Neural cell (in vitro differentiated cells): ENCODE measurements around the gene RP2. TPM values are rescaled to one million over a fixed set of nuclear protein-coding genes. Genes with fewer than 3 reads are reported as not detected.

Experiments
- H2AFZ ChIP-seq: fragments of 200-600, 300-800 bp; sonication (generic), shearing (Covaris generic); 2 replicates; pipeline ENCODE4 v1.6.0; 2014; ENCODE audit warnings: low read depth, mild to moderate bottlenecking, antibody characterized with exemption, low read length, moderate library complexity
- H3F3A ChIP-seq: fragments of 200-600 bp; shearing (Covaris generic); 2 replicates; pipeline ENCODE4 v1.6.1; 2016; ENCODE audit warnings: mild to moderate bottlenecking, moderate library complexity, mixed read lengths, antibody characterized with exemption, low read length; ENCODE audit not compliant: insufficient read depth, poor library complexity, severe bottlenecking
- H3K27ac ChIP-seq: fragments of 200-600, 300-800 bp; sonication (generic), shearing (Covaris generic); 2 replicates; pipeline ENCODE4 v1.5.1; 2014; ENCODE audit warnings: mild to moderate bottlenecking, low read length, moderate library complexity
- H3K27me3 ChIP-seq: fragments of 300-800, 200-600 bp; sonication (generic), shearing (Covaris generic); 2 replicates; pipeline ENCODE4 v1.6.0; 2014; ENCODE audit warnings: mild to moderate bottlenecking, low read depth, low read length, moderate library complexity; ENCODE audit not compliant: insufficient read depth
- H3K36me3 ChIP-seq: fragments of 300-800, 200-600 bp; sonication (generic), shearing (Covaris generic); 2 replicates; pipeline ENCODE4 v1.5.1; 2014; ENCODE audit warnings: mild to moderate bottlenecking, antibody characterized with exemption, low read length, moderate library complexity; ENCODE audit not compliant: insufficient read depth
- H3K4me2 ChIP-seq: fragments of 300-800, 200-600 bp; sonication (generic), shearing (Covaris generic); 2 replicates; pipeline ENCODE4 v1.6.0; 2014; ENCODE audit warnings: mild to moderate bottlenecking, low read length
- H3K4me3 ChIP-seq: fragments of 300-800, 200-600 bp; sonication (generic), shearing (Covaris generic); 2 replicates; pipeline ENCODE4 v1.5.1; 2014; ENCODE audit warnings: mild to moderate bottlenecking, low read length, moderate library complexity
- H3K79me2 ChIP-seq: fragments of 200-600 bp; shearing (Covaris generic); replicated peaks from 2 replicates; pipeline ENCODE4 v1.6.0; 2014; ENCODE audit warnings: mild to moderate bottlenecking, low read length, moderate library complexity; ENCODE audit not compliant: insufficient read depth
- H3K9ac ChIP-seq: fragments of 300-800, 200-600 bp; sonication (generic), shearing (Covaris generic); 2 replicates; pipeline ENCODE4 v1.6.1; 2016; ENCODE audit warnings: mild to moderate bottlenecking, low read length, mixed read lengths
- H3K9me2 ChIP-seq: fragments of 200-600 bp; shearing (Covaris generic); 2 replicates; pipeline ENCODE4 v1.6.1; 2016; ENCODE audit warnings: mild to moderate bottlenecking, low read length, mixed read lengths; ENCODE audit not compliant: insufficient read depth
- H3K9me3 ChIP-seq: fragments of 200-600, 300-800 bp; sonication (generic), shearing (Covaris generic); 2 replicates; pipeline ENCODE4 v1.6.1; 2016; ENCODE audit warnings: mild to moderate bottlenecking, mixed run types, low read length, moderate library complexity, mixed read lengths
- H4K20me1 ChIP-seq: fragments of 200-600 bp; shearing (Covaris generic); 2 replicates; pipeline ENCODE4 v1.6.1; 2016; ENCODE audit warnings: mild to moderate bottlenecking, mixed run types; ENCODE audit not compliant: insufficient read depth
- EP300 ChIP-seq: fragments of 450-650 bp; conservative IDR thresholded peaks from 2 replicates; pipeline ENCODE4 v1.6.1; 2014; ENCODE audit warnings: antibody characterized with exemption, mild to moderate bottlenecking, moderate library complexity; ENCODE audit not compliant: poor library complexity, severe bottlenecking
- EZH2 ChIP-seq: fragments of 200-600, 300-800 bp; shearing (Covaris generic), sonication (generic); IDR thresholded peaks from 2 replicates; pipeline ENCODE4 v1.6.1; 2014; ENCODE audit warnings: antibody characterized with exemption, low read length, borderline replicate concordance, mild to moderate bottlenecking; ENCODE audit not compliant: insufficient read depth, poor library complexity, severe bottlenecking
- MXI1 ChIP-seq: fragments of 450-650 bp; conservative IDR thresholded peaks from 2 replicates; pipeline ENCODE4 v1.6.1; 2014; ENCODE audit warnings: antibody characterized with exemption, mild to moderate bottlenecking; ENCODE audit not compliant: poor library complexity, severe bottlenecking
- POLR2AphosphoS5 ChIP-seq: IDR thresholded peaks from 2 replicates; pipeline ENCODE4 v1.6.1; 2012
- RAD21 ChIP-seq: fragments of 450-650 bp; conservative IDR thresholded peaks from 2 replicates; pipeline ENCODE4 v1.6.1; 2014; ENCODE audit warnings: antibody characterized with exemption, mild to moderate bottlenecking, moderate library complexity
- REST ChIP-seq: IDR thresholded peaks from 2 replicates; pipeline ENCODE4 v1.6.1; 2012; ENCODE audit warnings: borderline replicate concordance
- SMC3 ChIP-seq: fragments of 450-650 bp; conservative IDR thresholded peaks from 2 replicates; pipeline ENCODE4 v1.6.1; 2014; ENCODE audit warnings: antibody characterized with exemption, mild to moderate bottlenecking, moderate library complexity; ENCODE audit not compliant: poor library complexity
- TAF1 ChIP-seq: IDR thresholded peaks from 2 replicates; pipeline ENCODE4 v1.6.1; 2012; ENCODE audit warnings: low read depth
- polyA plus RNA-seq: library from polyadenylated mRNA; depleted of rRNA; stranded (reverse); fragments of >200 nt; gene quantifications from 2 replicates; pipeline ENCODE4 v1.2.3, GENCODE V29; 2014
- TF ChIP-seq, protein P1 (sequence below): fragments of 450-650 bp; IDR thresholded peaks from 2 replicates; pipeline ENCODE4 v1.5.1; 2014; ENCODE audit warnings: antibody characterized with exemption, mild to moderate bottlenecking, moderate library complexity; ENCODE audit not compliant: poor library complexity, severe bottlenecking

Gene RP2
- polyA plus RNA-seq, 1 donor from 2014 or later = 12.1 TPM

DNA sequence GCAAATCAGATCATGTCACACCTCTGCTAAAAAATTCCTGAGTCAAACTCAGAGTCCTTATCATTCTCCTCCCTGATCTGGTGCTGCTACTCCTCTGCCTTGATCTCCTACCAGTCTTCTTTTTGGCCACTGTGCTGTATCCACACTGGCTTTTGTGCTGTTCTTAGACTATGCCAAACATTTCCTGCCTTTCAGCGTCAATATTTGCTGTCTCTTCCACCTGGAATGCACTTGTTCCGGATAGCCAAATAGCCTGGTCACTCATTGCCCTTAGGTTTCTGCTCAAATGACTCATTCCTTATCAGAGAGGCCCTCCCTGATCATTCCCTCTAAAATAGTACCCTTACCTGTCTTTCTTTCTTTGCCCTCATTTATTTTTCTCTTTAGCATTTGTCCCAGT lies 24.4 kb upstream of the RP2 start:
- no peaks in the 10 kb centered on the region for H3K79me2 ChIP-seq
- TF ChIP-seq REST = no peak
- TF ChIP-seq EP300 = no peak
- TF ChIP-seq TAF1 = no peak
- TF ChIP-seq MXI1 = no peak
- TF ChIP-seq EZH2 = no peak
- TF ChIP-seq, protein P1, sequence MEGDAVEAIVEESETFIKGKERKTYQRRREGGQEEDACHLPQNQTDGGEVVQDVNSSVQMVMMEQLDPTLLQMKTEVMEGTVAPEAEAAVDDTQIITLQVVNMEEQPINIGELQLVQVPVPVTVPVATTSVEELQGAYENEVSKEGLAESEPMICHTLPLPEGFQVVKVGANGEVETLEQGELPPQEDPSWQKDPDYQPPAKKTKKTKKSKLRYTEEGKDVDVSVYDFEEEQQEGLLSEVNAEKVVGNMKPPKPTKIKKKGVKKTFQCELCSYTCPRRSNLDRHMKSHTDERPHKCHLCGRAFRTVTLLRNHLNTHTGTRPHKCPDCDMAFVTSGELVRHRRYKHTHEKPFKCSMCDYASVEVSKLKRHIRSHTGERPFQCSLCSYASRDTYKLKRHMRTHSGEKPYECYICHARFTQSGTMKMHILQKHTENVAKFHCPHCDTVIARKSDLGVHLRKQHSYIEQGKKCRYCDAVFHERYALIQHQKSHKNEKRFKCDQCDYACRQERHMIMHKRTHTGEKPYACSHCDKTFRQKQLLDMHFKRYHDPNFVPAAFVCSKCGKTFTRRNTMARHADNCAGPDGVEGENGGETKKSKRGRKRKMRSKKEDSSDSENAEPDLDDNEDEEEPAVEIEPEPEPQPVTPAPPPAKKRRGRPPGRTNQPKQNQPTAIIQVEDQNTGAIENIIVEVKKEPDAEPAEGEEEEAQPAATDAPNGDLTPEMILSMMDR = no peak
- TF ChIP-seq POLR2AphosphoS5 = no peak
- TF ChIP-seq SMC3 = no peak
- no peak for TF ChIP-seq RAD21
- H3K9me3 ChIP-seq = no peaks in the 10 kb centered on the region
- H3K4me3 ChIP-seq = no peak overlapping the region
- H3K27ac ChIP-seq = no peak overlapping the region
- no peaks in the 10 kb centered on the region for H3K9me2 ChIP-seq
- no peaks in the 10 kb centered on the region for H4K20me1 ChIP-seq
- no peak overlapping the region for H3K9ac ChIP-seq
- H3K36me3 ChIP-seq = no peaks in the 10 kb centered on the region
- H3K27me3 ChIP-seq = no peaks in the 10 kb centered on the region
- no peak overlapping the region for H3K4me2 ChIP-seq
- H3F3A ChIP-seq = no peaks in the 10 kb centered on the region
- H2AFZ ChIP-seq = no peak overlapping the region

GRCh38 chrX:46814966-46815365 lies 21.9 kb upstream of the RP2 start:
- Histone ChIP-seq H4K20me1 (no peaks in the 10 kb centered on the region), H3K9ac (no peak overlapping the region), H3K9me2 (no peaks in the 10 kb centered on the region), H3K79me2 (no peaks in the 10 kb centered on the region), H3F3A (no peaks in the 10 kb centered on the region), H2AFZ (no peak overlapping the region), H3K36me3 (no peaks in the 10 kb centered on the region), H3K4me2 (no peak overlapping the region), H3K27me3 (no peaks in the 10 kb centered on the region), H3K4me3 (no peak overlapping the region), H3K9me3 (no peaks in the 10 kb centered on the region), H3K27ac (no peak overlapping the region)
- TF ChIP-seq EZH2 = no peak

- Histone ChIP-seq H2AFZ (no peak overlapping the region), H3K9me3 (no peaks in the 10 kb centered on the region), H3K27ac (no peak overlapping the region), H3K9ac (no peak overlapping the region), H3K4me3 (no peak overlapping the region), H3K36me3 (no peaks in the 10 kb centered on the region), H3K4me2 (no peak overlapping the region), H3K9me2 (no peaks in the 10 kb centered on the region), H3K27me3 (no peaks in the 10 kb centered on the region), H4K20me1 (no peaks in the 10 kb centered on the region), H3K79me2 (no peaks in the 10 kb centered on the region), H3F3A (no peaks in the 10 kb centered on the region)
- TF ChIP-seq MXI1 (no peak), EZH2 (no peak), POLR2AphosphoS5 (no peak), TAF1 (no peak), EP300 (no peak), REST (no peak), SMC3 (no peak)
- TF ChIP-seq, protein P1 = no peak
Measured at GRCh38 chrX:46819136-46819535, 17.7 kb upstream of the RP2 start.
